HG02588 (cell line): Measurements from ENCODE around the gene RUVBL1.
A peak's percentile ranks its signal among the peaks of the same experiment; 100 is the strongest.

Experiments used
- ATAC-seq: cut with Tn5 transposase; IDR thresholded peaks from one replicate; pipeline ENCODE4 v1.9.1; 2021; ENCODE audit warnings: mild to moderate bottlenecking, moderate library complexity; ENCODE audit not compliant: unreplicated experiment

The RUVBL1 gene

GRCh38 chr3:128143496-128143895, 19.9 kb upstream of the RUVBL1 start:
- no peak for ATAC-seq

DNA sequence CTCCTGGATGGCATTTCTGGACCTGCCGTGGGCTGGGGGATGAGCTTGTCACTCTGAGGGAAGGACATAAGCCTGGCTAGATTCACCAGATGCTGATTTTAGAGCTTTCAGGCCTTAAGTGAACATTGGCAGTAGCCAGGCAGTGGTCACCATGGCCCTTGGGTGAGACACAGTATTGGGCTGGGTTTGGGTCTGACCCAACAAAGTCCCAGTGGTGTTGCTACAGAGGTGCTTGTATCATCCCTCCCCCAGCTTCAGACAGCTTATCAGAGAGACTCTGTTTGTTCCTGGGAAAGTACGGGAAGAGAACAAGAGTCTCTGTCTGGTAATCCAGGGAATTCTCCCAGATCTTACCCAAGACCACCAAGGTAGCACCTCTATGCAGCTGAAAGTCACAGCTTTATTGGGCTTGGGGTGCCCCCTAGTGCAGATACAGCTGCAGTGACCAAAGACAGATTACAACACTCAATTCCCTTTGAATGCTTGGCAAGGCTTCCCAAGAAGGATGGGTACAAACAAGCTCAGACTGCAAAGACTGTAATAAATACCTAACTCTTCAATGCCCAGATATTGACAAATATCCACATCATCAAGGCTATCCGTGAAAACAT, 9.8 kb upstream of the RUVBL1 start:
- ATAC-seq, result no peak

- no peak for ATAC-seq
Observed at GRCh38 chr3:128131897-128132646, 8.5 kb upstream of the RUVBL1 start.

- ATAC-seq, result no peak
Observed at GRCh38 chr3:128128251-128128650, 4.6 kb upstream of the RUVBL1 start.

- no peak for ATAC-seq
Observed at GRCh38 chr3:128127236-128127635, 3.6 kb upstream of the RUVBL1 start.

GRCh38 chr3:128123156-128123537, 465 bp downstream of the RUVBL1 start:
- peak; percentile 10 for ATAC-seq

GRCh38 chr3:128122013-128122412, 1.6 kb downstream of the RUVBL1 start:
- ATAC-seq, result no peak

DNA sequence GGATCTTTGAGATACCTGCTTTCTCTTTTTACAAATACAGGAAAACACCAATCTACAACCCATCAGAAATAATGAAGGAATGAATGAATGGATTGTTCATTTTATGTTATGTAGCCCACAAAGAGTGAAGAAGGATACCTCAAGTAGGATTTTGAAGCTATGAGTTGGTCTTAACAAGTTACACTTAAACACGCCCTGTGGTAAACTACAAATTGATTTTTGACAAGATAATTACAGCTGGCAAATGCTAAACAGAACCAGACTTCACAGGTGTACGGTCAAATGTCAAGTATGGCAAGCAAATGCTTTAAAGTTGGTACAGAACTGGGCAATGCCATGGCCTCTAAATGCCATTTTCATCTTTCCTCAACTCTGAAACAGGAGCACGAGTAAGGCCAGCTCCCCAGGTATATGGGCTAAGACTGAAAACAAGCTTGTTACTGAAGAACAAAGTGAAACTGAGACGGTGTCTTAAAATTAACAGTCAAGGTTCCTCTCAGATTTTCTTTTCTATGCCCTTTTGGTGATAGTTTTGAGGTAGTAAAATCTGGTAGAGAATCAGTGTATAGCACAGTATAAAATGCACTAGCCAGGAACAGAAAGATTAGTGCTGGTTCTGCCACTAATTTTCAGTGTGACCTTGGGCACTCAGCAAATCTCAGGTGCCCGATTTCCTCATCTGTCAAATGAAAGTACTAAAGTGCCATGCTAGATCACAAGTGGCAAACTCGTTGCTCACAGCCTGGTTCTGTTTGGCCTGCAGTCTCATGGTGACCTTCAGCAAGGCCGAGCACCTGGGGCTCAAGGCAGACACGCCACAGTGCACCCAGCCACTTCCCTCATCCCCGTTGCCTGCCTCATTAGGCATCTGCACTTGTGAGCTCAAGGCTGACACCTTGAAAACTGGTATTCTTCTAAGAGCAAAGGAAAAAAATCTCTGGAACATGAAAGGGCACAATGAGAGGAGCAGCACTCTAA, 9.5 kb downstream of the RUVBL1 start:
- no peak for ATAC-seq

- no peak for ATAC-seq
Observed at GRCh38 chr3:128112357-128112968, 11.1 kb downstream of the RUVBL1 start.

GRCh38 chr3:128111147-128111546, 12.5 kb downstream of the RUVBL1 start:
- no peak for ATAC-seq

GRCh38 chr3:128107834-128108233, 15.8 kb downstream of the RUVBL1 start:
- ATAC-seq, result no peak

DNA sequence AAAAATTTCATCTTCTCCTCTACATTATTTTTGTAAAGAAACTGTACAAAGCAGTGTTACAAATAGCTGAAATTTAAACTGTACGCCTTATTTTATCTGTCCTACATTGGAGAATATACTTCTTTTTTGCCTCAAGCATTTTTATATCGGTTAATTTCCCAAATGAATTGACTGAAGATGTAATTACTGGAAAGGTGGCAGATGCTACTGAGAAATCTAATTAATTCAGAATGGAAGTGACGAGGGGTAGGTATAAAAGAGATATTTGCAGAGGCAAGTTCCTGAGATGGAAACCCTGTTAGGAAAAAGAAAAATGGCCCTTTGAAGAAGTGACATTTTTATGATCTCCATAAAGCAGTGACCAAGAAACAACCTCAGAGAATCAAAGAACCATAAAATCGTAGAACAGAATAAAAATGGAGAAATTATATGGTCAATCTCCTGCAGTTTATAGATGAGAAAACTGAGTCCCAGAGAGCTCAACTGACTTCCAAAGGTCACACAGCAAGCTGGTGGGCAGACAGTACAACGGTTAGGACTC, 20.4 kb downstream of the RUVBL1 start:
- no peak for ATAC-seq

GRCh38 chr3:128100638-128101037, 23.0 kb downstream of the RUVBL1 start:
- no peak for ATAC-seq

DNA sequence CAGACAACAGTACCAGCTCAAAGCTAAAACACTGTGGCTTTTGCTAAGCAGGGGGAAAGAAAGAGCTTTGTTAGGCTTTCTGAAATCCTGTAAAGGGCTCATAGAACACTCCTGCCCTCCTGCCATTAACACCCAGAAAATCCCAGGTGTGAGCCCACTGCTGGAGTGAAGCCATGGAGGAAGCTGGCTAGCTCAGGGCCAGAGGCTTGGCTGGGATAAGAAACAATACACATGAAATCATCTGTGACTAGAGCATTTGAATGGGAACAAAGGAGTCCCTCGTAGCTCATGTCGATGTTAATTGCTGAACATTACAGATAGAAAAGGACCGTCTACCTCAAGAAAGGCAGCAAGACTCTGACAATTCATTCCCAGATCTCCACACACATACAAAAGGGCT, 23.5 kb downstream of the RUVBL1 start:
- ATAC-seq, result no peak

- no peak for ATAC-seq
Observed at GRCh38 chr3:128098234-128098633, 25.4 kb downstream of the RUVBL1 start.

DNA sequence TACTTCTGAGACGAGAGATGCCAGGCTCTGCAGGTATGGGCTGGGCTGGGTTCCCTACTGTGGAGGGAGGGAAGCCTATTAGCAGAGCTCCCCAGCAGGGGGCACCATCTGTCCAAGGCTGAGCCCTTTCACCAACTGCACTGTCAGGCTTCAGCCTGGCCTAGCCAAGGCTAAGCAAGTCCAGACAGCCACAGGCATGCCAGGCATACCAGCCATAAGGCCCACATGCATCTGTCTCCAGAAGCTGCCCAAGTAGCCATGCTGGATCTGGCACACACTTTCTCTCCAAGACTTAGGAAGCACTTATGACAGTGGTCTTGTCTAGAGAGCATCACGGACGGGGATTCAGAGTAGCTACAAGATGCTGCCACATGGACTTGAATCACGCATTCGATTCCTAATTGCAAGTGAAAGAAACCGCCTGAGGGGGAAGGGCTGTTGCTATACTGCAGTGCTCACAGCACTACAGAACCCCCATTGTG, 28.3 kb downstream of the RUVBL1 start:
- ATAC-seq, result peak; percentile 87

DNA sequence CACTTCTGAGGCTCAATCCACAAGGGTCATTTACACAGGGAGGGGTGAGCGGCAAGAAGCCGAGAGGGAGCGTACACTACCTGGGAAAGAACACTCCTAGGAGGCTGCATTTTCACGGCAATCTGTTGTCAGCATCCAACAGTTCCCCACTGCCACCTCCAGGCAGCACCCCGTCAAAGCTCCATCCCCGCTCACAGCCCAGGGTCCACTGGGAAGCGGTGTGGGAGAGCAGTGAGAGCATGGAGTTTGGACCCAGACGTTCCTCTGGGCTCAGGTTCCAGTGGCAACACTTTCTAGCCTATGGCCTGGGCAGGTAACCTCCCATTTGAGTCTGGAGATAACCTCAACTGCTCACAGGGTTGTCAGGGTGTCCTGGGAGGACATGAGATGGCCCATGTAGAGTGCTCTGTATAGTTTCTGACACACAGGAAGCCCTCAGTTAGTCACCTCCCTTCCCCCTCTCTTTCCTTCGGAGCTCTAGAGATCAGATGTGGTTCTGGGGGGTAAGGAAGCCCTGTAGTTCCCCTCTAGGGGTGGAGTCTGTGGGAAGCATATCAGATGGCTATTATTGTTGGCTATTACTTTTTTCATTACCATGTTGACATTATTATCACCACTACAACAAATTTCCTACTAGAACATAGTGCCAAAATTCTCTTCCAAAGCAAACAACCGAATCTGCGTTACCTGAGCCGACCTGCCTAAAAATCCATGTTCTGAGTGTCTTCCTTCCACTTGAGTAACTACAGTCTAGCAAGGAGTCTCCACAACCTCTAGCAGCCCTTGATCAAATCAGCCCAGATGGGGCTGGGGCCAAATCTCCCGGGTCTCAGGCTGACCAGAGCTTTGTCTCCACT, 29.1 kb downstream of the RUVBL1 start:
- ATAC-seq, result no peak

DNA sequence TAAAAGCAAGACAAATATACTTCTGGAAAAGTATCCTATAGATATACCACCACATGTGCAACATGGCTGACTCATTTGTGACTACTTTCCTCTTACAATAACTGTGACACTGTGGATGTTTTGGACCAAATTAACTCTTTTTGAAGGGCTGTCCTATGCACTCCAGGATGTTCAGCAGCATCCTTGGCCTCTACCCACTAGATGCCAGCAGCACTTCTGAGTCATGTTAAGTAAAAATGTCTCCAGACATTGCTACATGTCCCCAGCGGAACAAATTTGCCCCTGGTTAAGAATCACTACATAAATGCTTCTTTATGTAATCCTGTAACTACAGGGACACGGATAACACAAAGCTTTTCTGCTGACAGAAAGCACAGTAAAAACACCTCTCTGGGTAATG, 32.0 kb downstream of the RUVBL1 start:
- no peak for ATAC-seq

DNA sequence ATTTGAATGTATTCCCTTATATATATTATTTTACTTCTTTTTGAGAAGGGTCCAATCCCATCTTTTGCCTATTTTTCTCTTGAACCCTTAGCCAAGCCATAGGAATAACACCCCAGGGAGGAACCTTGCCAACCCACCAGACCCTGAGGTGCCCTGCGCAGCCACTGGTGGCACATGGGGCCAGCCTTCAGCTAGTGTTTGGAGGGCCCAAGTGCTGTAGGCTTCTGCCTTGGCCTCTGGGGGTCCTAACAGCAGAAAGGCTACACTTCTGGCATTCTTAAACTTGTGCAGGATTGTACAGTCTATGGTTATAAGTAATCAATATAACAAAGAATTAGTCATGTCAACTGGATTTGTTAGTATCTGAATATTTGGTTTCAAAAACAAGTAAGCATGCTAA, 34.5 kb downstream of the RUVBL1 start:
- no peak for ATAC-seq

GRCh38 chr3:128084675-128085021, 39.0 kb downstream of the RUVBL1 start:
- ATAC-seq, result no peak
